Measurements from ENCODE around the gene SSNA1.

DNA sequence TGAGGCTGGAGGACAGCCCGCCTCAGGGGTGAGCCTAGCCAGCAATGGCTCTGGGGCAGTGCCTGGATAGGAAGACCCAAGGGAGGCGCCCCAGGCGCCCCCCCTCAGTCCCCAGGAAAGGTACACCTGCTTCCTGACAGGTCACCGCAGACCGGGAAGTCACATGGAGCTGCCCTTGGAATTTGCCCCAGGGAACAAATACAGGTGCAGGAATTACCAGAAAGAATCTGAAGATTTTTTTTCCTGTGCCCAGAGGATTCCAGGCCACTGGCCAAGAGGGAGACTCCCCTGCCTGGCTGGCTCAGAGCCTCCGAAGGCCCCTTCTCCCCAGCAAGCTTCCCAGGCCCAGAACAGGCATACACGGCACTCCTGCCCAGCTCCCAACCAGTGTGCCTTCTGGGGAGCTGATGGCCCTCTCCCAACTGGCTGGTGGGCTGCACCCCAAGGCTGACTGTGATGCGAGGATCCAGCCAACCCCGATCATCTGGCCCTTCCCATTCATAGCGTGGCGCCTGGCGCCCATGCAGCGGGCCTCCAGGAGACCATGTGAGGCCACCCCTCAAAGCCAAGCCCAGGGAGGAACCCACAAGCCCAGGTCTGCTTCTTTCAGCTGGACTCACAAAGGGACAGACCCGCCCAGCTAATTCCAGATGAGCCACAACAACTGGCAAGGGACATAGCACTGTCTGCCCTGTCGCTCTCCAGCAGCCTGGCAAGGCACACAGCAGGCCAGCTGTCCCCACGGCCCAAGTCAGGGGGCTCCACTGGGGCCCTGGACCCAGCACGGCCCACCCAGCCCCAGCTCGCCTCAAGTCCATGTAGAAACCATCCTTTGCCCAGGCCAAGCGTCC lies 9.8 kb downstream of the SSNA1 start:
- TF ChIP-seq, protein P1, sequence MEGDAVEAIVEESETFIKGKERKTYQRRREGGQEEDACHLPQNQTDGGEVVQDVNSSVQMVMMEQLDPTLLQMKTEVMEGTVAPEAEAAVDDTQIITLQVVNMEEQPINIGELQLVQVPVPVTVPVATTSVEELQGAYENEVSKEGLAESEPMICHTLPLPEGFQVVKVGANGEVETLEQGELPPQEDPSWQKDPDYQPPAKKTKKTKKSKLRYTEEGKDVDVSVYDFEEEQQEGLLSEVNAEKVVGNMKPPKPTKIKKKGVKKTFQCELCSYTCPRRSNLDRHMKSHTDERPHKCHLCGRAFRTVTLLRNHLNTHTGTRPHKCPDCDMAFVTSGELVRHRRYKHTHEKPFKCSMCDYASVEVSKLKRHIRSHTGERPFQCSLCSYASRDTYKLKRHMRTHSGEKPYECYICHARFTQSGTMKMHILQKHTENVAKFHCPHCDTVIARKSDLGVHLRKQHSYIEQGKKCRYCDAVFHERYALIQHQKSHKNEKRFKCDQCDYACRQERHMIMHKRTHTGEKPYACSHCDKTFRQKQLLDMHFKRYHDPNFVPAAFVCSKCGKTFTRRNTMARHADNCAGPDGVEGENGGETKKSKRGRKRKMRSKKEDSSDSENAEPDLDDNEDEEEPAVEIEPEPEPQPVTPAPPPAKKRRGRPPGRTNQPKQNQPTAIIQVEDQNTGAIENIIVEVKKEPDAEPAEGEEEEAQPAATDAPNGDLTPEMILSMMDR (IDR thresholded peaks at IDR 0.05): no peak
- no peak for TF ChIP-seq POLR2A (IDR thresholded peaks at IDR 0.05)

Measured in thyroid gland (tissue), 4 donors.